Measurements from ENCODE around the gene SLC16A5. TPM values are rescaled to one million over a fixed set of nuclear protein-coding genes. Genes with fewer than 3 reads are reported as not detected.
A peak's percentile ranks its signal among the peaks of the same experiment; 100 is the strongest.

The SLC16A5 gene
- total RNA-seq, 1 donor from 2014 or later, result 40.5 TPM

- ATAC-seq, result peak; percentile 72
- no peak for DNase-seq
- intact Hi-C loops (cut with DNase I), result no loop called here
- Histone ChIP-seq H3K4me3 (no peak overlapping the region), H3K4me1 (no peaks in the 10 kb centered on the region), H3K9me3 (no peaks in the 10 kb centered on the region), H3K36me3 (peaks cover 11% of the 10 kb centered on the region), H3K27ac (no peak overlapping the region), H3K27me3 (no peaks in the 10 kb centered on the region)
- no peak for TF ChIP-seq CTCF (IDR thresholded peaks at IDR 0.05)
Measured at GRCh38 chr17:75146592-75146991, 58.8 kb downstream of the SLC16A5 start.

DNA sequence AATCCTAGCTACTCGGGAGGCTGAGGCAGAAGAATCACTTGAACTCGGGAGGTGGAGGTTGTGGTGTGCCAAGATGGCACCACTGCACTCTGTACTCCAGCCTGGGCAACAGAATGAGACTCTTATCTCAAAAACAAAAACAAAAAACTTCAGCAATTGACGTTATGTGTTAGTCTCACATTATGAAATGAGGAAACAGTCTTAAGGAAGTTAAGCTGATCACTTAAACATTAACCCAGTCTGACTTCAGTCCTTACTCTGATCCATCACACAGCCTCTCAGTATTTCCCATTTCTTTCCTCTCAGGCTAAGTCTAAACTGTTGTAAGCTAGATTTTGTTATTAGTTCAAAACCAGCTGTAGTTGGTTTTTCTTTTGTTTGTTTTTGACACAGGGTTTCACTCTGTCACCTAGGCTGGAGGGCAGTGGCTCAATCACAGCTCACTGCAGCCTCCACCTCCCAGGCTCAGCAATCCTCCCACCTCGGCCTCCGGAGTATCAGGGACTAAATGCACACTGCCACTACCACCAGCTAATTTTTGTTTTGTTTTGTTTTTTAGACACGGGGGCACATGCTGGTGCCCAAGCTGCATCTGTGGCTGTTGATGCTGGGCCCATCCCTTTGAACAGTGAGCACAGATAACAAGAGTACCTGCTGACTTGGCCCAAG is 60.3 kb downstream of the SLC16A5 start:
- peaks cover 3% of the 10 kb centered on the region for H3K4me1 ChIP-seq
- DNase-seq (peak; percentile 27), ATAC-seq (peak; percentile 77)
- intact Hi-C loops (cut with DNase I), result no loop called here
- no peaks in the 10 kb centered on the region for H3K27me3 ChIP-seq
- peak overlapping the region; percentile 58 for H3K27ac ChIP-seq
- H3K9me3 ChIP-seq, result no peaks in the 10 kb centered on the region
- H3K36me3 ChIP-seq, result peaks cover 11% of the 10 kb centered on the region
- TF ChIP-seq CTCF (IDR thresholded peaks at IDR 0.05), result no peak
- H3K4me3 ChIP-seq, result no peak overlapping the region

GRCh38 chr17:75151930-75152329 is 64.2 kb downstream of the SLC16A5 start:
- intact Hi-C loops (cut with DNase I), result no loop called here
- ATAC-seq, result no peak
- peaks cover 7% of the 10 kb centered on the region for H3K4me1 ChIP-seq
- peaks cover 11% of the 10 kb centered on the region for H3K36me3 ChIP-seq
- no peak for TF ChIP-seq CTCF (IDR thresholded peaks at IDR 0.05)
- H3K27me3 ChIP-seq, result no peaks in the 10 kb centered on the region
- no peak for DNase-seq
- no peaks in the 10 kb centered on the region for H3K9me3 ChIP-seq
- H3K27ac ChIP-seq, result no peak overlapping the region
- no peak overlapping the region for H3K4me3 ChIP-seq

DNA sequence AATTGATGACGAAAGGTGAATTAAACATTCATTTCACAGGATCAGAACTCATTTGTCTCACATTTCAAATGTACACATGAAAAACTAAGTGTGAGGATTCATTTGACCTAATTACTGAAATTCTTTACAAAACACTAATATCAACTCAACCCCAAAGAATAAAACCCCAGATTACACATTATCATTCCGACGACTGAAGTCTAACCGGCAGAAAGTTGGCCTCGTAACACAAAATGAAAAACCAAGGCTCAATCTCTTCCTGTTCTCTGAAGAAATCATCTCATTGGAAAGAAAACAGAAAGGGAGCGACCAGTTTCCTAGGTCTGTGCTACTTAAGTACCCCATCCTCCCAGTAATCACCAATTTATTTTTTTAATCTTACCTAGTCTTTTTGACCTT is 64.8 kb downstream of the SLC16A5 start:
- no peaks in the 10 kb centered on the region for H3K9me3 ChIP-seq
- no peak overlapping the region for H3K4me3 ChIP-seq
- H3K36me3 ChIP-seq, result peaks cover 11% of the 10 kb centered on the region
- TF ChIP-seq CTCF (IDR thresholded peaks at IDR 0.05), result no peak
- H3K4me1 ChIP-seq, result peaks cover 7% of the 10 kb centered on the region
- no peaks in the 10 kb centered on the region for H3K27me3 ChIP-seq
- H3K27ac ChIP-seq, result no peak overlapping the region
- DNase-seq, result no peak
- intact Hi-C loops (cut with DNase I), result no loop called here
- ATAC-seq, result no peak

- peak; percentile 21 for ATAC-seq
- peak; percentile 64 for DNase-seq
Measured at GRCh38 chr17:75152922-75153779, 65.4 kb downstream of the SLC16A5 start.

More at GRCh38 chr17:75152922-75153779, 65.4 kb downstream of the SLC16A5 start:
- Histone ChIP-seq H3K4me3 (peak overlapping the region; percentile 78), H3K9me3 (no peaks in the 10 kb centered on the region), H3K4me1 (peaks cover 7% of the 10 kb centered on the region), H3K36me3 (peaks cover 4% of the 10 kb centered on the region), H3K27me3 (no peaks in the 10 kb centered on the region), H3K27ac (no peak overlapping the region)
- intact Hi-C loops (cut with DNase I), result no loop called here
- TF ChIP-seq CTCF (IDR thresholded peaks at IDR 0.05), result no peak

Measured in upper lobe of right lung (tissue), 1 donor.